IgD-negative memory B cell (primary cell): ENCODE data around the gene ZNF689. TPM values are rescaled to one million over a fixed set of nuclear protein-coding genes. Genes with fewer than 3 reads are reported as not detected.
"Not testable (repeated sequence)": the region's sequence is repeated elsewhere in the genome, so short reads cannot be mapped to it uniquely, and the experiment has no call there.

ENCODE experiments used
- H3K27ac Mint-ChIP-seq, 3 donors: one replicate each; pipeline ENCODE4 v1.8.0; 2020 to 2022; ENCODE audit warnings: mild to moderate bottlenecking in 3 of 3, mixed read lengths in 3 of 3, moderate library complexity in 1 of 3
- H3K27me3 Mint-ChIP-seq: one replicate; pipeline ENCODE4 v1.8.0; 2021; ENCODE audit warnings: mixed read lengths
- H3K36me3 Mint-ChIP-seq: one replicate; pipeline ENCODE4 v1.8.0; 2020; ENCODE audit warnings: mild to moderate bottlenecking, mixed read lengths
- H3K4me1 Mint-ChIP-seq, 3 donors: one replicate each; pipeline ENCODE4 v1.8.0; 2020 to 2022; ENCODE audit warnings: mixed read lengths in 3 of 3, mild to moderate bottlenecking in 1 of 3
- H3K4me3 Mint-ChIP-seq, 4 donors: one replicate each; pipeline ENCODE4 v1.8.0; 2020 to 2022; ENCODE audit warnings: mild to moderate bottlenecking in 4 of 4, mixed read lengths in 4 of 4, moderate library complexity in 3 of 4
- H3K9me3 Mint-ChIP-seq, 3 donors: one replicate each; pipeline ENCODE4 v1.8.0; 2020 to 2021; ENCODE audit warnings: mixed read lengths in 3 of 3, mild to moderate bottlenecking in 1 of 3
- polyA plus RNA-seq: library from polyadenylated mRNA; unstranded; fragments of 300-500 nt; fragmentation: Illumina TruSeq; gene quantifications from one replicate; pipeline ENCODE4 v1.2.3, GENCODE V29; 2021

Gene ZNF689
- polyA plus RNA-seq, 1 donor from 2014 or later: 12.8 TPM

DNA sequence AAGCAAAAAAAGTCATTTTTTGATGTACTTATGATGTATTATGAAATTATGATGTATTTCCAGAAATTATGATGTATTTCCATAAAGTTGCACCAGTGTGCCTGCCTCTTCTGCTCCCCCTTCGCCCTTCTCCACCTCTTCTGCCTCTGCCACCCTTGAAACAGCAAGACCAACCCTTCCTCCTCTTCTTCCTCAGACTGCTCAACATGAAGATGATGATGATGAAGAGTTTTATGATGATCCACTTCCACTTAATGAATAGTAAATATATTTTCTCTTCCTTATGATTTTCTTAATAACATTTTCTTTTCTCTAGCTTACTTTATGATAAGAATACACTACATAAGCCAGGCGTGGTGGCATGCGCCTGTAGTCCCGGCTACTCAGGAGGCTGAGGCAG, 17.3 kb downstream of the ZNF689 start:
- no peak overlapping the region for H3K27ac Mint-ChIP-seq

DNA sequence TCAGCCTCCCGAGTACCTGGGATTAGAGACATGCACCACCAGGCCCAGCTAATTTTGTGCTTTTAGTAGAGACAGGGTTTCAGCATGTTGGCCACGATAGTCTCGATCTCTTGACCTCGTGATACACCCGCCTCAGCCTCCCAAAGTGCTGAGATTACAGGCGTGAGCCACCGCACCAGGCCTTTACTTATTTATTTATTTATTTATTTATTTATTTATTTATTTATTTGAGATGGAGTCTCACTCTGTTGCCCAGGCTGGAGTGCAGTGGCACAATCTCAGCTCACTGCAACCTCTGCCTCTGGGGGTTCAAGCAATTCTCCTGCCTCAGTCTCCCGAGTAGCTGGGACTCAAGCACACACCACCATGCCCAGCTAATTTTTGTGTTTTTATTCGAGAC, 19.3 kb downstream of the ZNF689 start:
- not testable (repeated sequence) for H3K9me3 Mint-ChIP-seq, H3K27me3 Mint-ChIP-seq, H3K36me3 Mint-ChIP-seq, H3K4me1 Mint-ChIP-seq, H3K27ac Mint-ChIP-seq, H3K4me3 Mint-ChIP-seq

More for the DNA sequence above, 17.3 kb downstream of the ZNF689 start:
- Mint-ChIP-seq H3K36me3 (peaks cover 2% of the 10 kb centered on the region), H3K4me1 (no peaks in the 10 kb centered on the region), H3K27me3 (no peaks in the 10 kb centered on the region), H3K9me3 (peaks cover 0 to 2% (median 0%) of the 10 kb centered on the region in 3 donors), H3K4me3 (no peak overlapping the region)

DNA sequence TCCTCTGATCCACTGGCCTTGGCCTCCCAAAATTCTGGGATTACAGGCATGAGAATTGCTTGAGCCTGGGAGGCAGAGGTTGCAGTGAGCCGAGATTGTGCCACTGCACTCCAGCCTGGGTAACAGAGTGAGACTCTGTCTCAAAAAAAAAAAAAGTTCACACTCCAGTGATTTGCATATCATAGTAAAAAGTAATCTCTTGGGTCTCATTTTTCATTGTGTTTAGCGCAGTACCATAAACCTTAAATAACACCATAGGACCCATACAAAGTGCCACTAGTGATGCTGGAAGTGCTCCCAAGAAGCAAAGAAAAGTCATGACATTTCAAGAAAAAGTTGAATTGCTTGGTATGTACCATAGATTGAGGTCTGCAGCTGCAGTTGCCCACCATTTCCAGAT, 20.6 kb downstream of the ZNF689 start:
- H3K9me3 Mint-ChIP-seq, H3K27me3 Mint-ChIP-seq, H3K27ac Mint-ChIP-seq, H3K4me3 Mint-ChIP-seq, H3K36me3 Mint-ChIP-seq: not testable (repeated sequence)
- H3K4me1 Mint-ChIP-seq: peaks cover 8 to 14% (median 8%) of the 10 kb centered on the region in 3 donors

DNA sequence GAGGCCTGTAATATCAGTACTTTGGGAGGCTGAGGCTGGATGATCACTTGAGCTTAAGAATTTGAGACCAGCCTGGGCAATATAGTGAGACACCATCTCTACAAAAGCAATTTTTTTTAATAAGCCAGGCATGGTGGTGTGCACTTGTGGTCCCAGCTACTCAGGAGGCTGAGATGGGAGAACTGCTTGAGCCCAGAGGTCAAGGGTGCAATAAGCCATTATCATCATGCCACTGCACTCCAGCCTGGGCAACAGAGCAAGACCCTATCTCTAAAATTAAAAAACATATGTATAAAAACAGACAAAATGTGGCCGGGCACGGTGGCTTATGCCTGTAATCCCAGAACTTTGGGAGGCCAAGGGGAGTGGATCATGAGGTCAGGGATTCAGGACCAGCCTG, 21.5 kb downstream of the ZNF689 start:
- peaks cover 8 to 17% (median 12%) of the 10 kb centered on the region in 3 donors for H3K4me1 Mint-ChIP-seq
- peaks cover 2% of the 10 kb centered on the region for H3K36me3 Mint-ChIP-seq
- H3K4me3 Mint-ChIP-seq: no peak overlapping the region
- H3K27me3 Mint-ChIP-seq: no peaks in the 10 kb centered on the region
- no peaks in the 10 kb centered on the region for H3K9me3 Mint-ChIP-seq
- H3K27ac Mint-ChIP-seq: no peak overlapping the region

DNA sequence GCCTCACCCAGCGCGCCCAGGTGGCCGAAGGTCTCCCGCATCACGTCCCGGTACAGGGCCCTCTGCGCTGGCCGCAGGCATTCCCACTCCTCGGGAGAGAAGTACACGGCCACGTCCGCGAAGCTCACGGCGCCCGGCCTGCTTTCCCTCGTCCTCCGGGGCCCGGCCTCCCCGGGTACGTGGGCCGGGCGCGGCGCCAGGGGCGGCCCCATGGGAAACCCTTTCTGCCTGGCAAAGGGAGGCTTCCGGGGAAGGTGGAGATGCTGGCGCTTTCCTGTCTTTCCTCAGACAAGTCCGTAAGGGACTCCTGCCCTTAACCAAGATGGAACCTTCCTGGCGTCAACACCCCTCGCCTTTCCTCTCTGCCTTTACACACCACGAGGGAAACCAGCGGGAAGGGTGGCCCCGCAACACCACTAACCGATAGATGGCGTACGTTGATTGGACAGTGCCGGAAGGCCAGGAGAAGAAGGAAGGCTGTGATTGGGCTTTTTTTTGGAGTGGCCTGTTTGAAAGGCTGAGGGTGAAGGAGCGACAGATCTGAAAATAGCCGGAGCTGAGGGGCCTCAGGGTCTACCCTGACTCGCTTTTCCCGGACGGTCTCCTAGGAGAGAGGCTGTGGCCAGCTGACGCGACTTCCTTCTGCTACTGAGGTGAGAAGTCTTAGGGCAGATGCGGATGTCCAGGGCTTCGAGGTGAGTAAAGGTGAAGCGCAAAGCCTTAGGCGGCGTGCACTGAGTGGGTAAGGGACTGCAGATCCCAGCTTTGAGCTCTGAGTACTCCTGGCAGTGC, 24.6 kb downstream of the ZNF689 start, which contains the start of gene ZNF785:
Gene ZNF785 (minus strand): TSS at position 298 of the 792 bp plus-strand sequence. CDS start 86 bp downstream, at position 212.
- Mint-ChIP-seq H3K27ac (peak within 1 kb of the TSS; percentile 44 to 95 (median 93)), H3K9me3 (no peaks in the 10 kb centered on the region), H3K4me1 (peaks cover 12 to 18% (median 12%) of the 10 kb centered on the region in 3 donors), H3K4me3 (peak within 1 kb of the TSS; percentile 88 to 96 (median 95)), H3K27me3 (no peaks in the 10 kb centered on the region), H3K36me3 (no peaks in the 10 kb centered on the region)

DNA sequence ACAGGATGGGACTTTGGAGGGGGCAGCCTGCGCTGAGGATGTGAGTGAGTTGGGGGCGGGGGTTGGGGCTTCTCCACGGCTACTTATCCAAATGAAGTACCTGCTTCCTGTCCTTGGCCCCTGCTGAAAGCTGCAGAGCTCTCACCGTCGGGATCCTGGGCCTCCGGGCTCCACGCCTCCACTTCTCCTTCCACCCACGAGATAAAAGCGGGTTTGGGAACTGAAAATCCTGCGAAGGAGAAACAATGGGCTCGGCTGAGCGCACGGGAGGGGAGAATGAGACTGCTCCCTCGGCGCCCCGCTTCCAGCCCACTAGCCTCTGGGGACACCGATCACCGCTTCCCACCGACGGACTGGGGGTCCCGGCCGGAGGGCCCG, 25.2 kb downstream of the ZNF689 start:
- Mint-ChIP-seq H3K27me3 (no peaks in the 10 kb centered on the region), H3K4me1 (peaks cover 12 to 18% (median 12%) of the 10 kb centered on the region in 3 donors), H3K27ac (peak overlapping the region in 2 of 3 donors; percentile 44 to 93), H3K4me3 (peak overlapping the region; percentile 11 to 95 (median 89)), H3K9me3 (no peaks in the 10 kb centered on the region), H3K36me3 (no peaks in the 10 kb centered on the region)

DNA sequence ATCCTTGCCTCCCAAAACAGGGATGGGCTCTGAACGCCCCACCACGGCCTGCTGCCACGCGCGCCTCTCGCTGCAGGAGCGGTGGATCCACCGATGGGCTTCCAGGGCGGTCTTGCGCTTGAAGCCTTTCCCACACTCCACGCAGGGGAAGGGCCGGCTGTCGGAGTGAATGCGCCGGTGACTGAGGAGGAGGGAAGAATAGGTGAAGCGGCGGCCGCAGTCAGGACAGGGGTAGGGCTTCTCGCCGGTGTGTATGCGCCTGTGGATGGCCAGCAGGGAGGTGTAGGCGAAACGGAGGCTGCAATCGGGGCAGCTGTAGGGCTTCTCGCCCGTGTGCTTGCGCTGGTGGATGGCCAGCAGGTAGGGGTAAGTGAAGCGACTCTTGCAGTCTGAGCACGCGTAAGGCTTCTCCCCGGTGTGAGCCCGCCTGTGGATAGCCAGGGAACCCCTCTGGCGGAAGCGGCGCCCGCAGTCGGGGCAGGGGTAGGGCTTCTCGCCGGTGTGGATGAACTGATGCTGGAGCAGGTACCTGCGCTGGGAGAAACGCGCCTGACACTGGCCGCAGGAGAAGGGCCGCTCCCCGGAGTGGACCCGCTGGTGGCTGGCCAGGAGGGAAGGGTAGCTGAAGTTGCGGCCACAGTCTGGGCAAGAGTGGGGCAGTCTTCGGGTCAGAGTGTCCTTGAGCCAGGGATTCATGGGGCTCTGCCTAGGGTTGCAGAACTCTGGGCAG, 27.4 kb downstream of the ZNF689 start:
- Mint-ChIP-seq H3K27ac (peak overlapping the region in 1 of 3 donors; percentile 76), H3K36me3 (no peaks in the 10 kb centered on the region), H3K4me3 (peak overlapping the region in 1 of 4 donors; percentile 88), H3K27me3 (no peaks in the 10 kb centered on the region), H3K9me3 (no peaks in the 10 kb centered on the region), H3K4me1 (peaks cover 12 to 18% (median 12%) of the 10 kb centered on the region in 3 donors)

DNA sequence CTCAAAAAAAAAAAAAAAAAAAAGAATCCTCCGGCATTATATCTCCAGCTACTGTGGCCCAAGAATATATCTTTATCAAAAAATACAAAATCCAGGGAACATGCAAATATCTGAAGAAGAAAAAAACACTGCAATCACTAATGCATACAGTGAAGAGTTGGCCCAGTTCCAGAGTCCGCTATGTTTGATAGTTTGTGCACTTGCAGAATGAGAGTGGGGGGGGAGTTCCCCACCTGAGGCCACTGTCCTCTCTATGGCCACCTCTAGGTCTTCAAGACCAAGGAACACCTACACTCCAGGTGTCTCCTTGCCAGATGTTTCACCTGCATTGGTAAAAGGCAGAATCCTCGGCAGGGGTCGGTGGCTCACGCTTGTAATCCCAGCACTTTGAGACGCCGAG, 28.7 kb downstream of the ZNF689 start:
- peaks cover 9 to 13% (median 12%) of the 10 kb centered on the region in 3 donors for H3K4me1 Mint-ChIP-seq
- H3K9me3 Mint-ChIP-seq: no peaks in the 10 kb centered on the region
- H3K27me3 Mint-ChIP-seq: no peaks in the 10 kb centered on the region
- H3K4me3 Mint-ChIP-seq: no peak overlapping the region
- no peaks in the 10 kb centered on the region for H3K36me3 Mint-ChIP-seq
- no peak overlapping the region for H3K27ac Mint-ChIP-seq

DNA sequence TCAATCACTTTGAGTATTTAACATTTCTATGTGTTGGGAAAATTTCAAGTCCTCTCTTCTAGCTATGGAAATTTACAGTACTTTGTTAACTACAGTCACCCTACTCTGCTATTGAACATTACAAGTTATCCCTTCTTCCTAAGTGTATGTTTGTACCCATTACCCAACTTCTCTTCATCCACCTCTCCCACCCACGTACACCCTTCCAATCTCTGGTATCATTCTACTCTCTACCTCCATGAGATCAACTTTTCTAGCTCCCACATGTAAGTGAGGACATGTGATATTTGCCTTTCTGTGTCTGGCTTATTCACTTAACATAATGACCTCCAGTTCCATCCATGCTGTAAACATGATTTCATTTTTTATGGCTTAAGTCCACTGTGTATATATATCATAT, 35.5 kb downstream of the ZNF689 start:
- Mint-ChIP-seq H3K4me3 (peak overlapping the region in 1 of 4 donors; percentile 2), H3K9me3 (no peaks in the 10 kb centered on the region), H3K4me1 (peaks cover 8 to 10% (median 10%) of the 10 kb centered on the region in 3 donors), H3K27ac (no peak overlapping the region), H3K27me3 (no peaks in the 10 kb centered on the region), H3K36me3 (no peaks in the 10 kb centered on the region)

DNA sequence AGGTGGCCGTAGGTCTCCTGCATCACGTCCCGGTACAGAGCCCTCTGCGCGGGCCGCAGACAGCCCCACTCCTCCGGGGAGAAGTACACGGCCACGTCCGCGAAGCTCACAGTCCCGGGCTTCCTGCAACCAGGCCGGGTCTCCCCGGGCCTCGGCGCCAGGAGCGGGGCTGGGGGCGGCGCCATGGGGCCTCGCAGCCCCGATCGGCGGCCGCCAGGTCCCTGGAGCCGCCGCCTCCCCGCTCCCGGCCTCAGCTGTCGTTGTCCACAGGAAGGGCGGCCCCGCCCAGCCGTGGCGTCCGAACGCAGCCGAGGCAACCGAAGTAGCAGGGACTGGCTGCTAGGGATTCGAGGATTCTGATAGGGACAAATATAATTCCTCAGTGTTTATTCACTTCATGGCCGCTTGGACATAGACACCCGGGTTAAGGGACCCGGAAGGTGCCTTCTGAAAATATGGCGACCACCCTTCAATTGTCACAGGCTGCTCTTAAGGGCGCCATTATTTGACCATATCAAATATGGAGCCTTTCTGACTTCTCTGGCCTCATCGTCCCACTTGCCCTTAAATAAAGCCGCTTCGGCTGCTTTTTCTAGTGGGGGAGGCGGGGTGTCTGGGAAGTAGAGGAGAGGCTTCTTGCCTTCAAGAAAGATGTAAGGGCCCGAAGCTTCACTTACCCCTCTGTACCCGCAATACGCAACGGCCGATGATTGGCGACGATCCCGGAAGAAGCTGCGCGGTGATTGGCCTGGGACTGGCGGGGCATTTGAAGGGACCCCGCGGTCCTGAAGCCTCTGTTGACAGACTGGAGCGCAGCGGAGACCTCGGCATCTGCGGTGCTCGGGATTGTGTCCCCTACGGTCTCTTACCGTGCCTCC, 38.5 kb downstream of the ZNF689 start, which contains the start of gene ZNF688:
Gene ZNF688 (minus strand): TSS at position 270 of the 878 bp plus-strand sequence. CDS start 85 bp downstream, at position 185.
- Mint-ChIP-seq H3K4me3 (peak within 1 kb of the TSS; percentile 91 to 100 (median 96)), H3K27me3 (no peaks in the 10 kb centered on the region), H3K27ac (peak within 1 kb of the TSS; percentile 98 to 99 (median 99)), H3K9me3 (no peaks in the 10 kb centered on the region), H3K36me3 (peaks cover 4% of the 10 kb centered on the region), H3K4me1 (peaks cover 17 to 24% (median 22%) of the 10 kb centered on the region in 3 donors)

DNA sequence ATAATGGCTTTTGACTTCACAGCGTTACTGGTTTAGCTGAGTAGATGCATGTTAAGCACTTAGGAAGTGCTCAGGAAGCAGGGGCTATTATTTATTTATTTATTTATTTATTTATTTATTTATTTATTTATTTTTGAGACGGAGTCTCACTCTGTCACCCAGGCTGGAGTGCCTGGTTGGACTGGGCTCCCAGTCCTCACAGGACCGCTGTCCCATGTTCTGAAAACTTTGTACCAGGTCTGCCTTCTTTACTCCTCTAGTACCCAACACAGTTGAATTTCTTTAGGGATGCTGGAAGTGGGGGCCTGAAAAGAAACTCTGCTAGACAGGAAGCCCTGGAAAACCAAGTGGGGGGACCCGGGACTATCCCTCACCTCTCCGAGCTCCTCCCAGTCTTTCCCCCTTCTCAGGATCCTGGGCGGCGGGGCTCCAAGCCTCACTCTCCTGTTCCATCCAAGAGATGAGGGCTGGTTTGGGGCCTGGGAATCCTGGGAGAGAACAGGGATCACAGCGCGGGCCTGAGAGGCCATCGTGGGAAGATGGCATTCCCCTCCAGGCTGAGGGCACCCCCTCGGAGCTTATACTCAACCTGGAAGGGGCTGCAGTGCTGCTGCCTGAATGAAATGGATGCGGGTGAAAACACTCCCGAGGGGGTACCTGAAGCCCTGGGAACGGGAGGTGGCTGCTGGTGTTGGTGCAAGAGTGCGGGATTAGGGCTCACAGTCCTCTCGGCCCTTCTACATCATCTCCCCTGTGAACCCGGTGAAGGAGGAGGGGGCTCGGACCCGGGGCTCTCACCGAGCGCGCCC, 39.3 kb downstream of the ZNF689 start:
- peaks cover 4% of the 10 kb centered on the region for H3K36me3 Mint-ChIP-seq
- H3K4me3 Mint-ChIP-seq: peak overlapping the region; percentile 91 to 100 (median 96)
- peaks cover 17 to 30% (median 24%) of the 10 kb centered on the region in 3 donors for H3K4me1 Mint-ChIP-seq
- H3K9me3 Mint-ChIP-seq: no peaks in the 10 kb centered on the region
- no peaks in the 10 kb centered on the region for H3K27me3 Mint-ChIP-seq
- H3K27ac Mint-ChIP-seq: peak overlapping the region; percentile 98 to 99 (median 99)

DNA sequence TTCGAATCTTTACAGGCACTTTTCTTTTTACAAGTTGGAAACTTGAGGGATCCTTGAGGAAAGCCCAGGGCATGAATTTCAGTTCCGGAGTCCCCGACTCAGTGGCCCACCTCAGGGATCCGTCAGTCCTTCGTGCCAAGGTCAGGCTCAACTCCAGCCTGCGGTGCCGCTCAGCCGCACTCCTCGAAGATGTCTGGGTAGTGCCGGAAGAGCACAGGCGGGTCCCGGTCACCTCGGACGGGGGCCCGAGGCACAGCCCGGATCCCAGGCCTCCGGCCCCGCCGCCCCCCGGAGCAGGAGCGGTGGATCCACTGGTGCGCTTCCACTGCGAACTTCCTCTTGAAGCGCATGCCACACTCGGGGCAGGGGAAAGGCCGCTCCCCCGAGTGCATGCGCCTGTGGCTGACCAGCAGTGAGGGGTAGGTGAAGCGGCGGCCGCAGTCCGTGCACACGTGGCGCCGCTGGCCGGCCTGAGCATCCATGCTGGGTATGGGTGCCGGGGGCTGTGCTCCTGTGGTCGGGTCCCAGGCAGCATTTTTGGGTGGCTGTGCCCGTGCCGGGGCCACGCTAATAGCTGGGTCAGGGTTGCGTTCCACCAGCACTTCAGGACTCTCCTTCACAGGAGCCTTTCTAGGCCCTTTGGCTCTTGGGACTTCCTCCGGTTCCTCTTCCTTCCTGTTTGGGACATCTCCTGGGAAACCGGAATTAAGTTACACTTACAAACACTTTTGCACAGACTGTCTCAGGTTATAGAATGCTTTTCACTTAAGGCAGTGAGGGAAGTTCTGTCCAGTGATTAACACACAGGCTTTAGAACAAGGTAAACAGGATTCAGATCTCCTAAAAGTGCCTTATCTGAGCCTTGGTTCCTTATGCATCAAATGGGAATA, 40.2 kb downstream of the ZNF689 start:
- Mint-ChIP-seq H3K27me3 (no peaks in the 10 kb centered on the region), H3K36me3 (peaks cover 4% of the 10 kb centered on the region), H3K9me3 (no peaks in the 10 kb centered on the region), H3K4me3 (peak overlapping the region in 3 of 4 donors; percentile 32 to 100 (median 68)), H3K27ac (peak overlapping the region in 2 of 3 donors; percentile 39 to 99), H3K4me1 (peaks cover 17 to 30% (median 24%) of the 10 kb centered on the region in 3 donors)

DNA sequence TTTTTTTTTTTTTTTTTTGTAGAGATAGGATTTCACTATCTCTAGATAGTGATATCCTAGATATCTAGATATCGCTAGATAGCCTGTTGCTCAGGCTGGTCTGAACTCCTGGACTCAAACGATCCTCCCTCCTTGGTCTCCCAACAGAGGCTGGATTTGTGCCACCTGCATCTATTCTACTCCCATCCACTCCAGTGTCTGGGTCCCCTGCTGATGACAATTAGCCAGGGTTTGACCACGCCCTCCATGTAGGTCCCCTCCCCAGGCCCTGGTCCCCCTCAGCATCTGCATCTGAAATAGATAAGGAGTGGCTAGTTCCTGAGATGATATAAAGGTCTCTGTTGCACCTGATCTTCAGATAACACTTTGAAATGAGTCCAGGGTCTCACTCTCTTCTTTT, 40.9 kb downstream of the ZNF689 start:
- Mint-ChIP-seq H3K27ac (peak overlapping the region; percentile 35 to 53 (median 39)), H3K4me1 (peaks cover 17 to 30% (median 24%) of the 10 kb centered on the region in 3 donors), H3K36me3 (peaks cover 4% of the 10 kb centered on the region), H3K9me3 (no peaks in the 10 kb centered on the region), H3K4me3 (peak overlapping the region in 2 of 4 donors; percentile 26 to 68), H3K27me3 (no peaks in the 10 kb centered on the region)
